HepG2 (cell line): ENCODE measurements around the gene LRP1-AS. TPM values are rescaled to one million over a fixed set of nuclear protein-coding genes. Genes with fewer than 3 reads are reported as not detected.
A peak's percentile ranks its signal among the peaks of the same experiment; 100 is the strongest.

Experiments
- ATAC-seq: fragments of 200-7000 bp; cut with Tn5 transposase; 3 replicates; pipeline ENCODE4 v1.9.1; 2020; ENCODE audit warnings: mild to moderate bottlenecking, moderate library complexity
- BruUV-seq: library from RNA; stranded (reverse); fragments of 400-500 nt; replicated peaks from 2 replicates; lab custom pipeline; 2021; lab: Mats Ljungman, UMichigan
- CTCF ChIA-PET: fragments of 300-600 bp; formaldehyde crosslinking; extraction: SDS; loops from one replicate; lab custom pipeline; 2021; ENCODE audit warnings: low total read pairs, inconsistent platforms, low intra/inter-chr PET ratio; lab: Yijun Ruan, JAX
- POLR2A ChIA-PET: fragments of 350-600 bp; sonication (Branson Sonifier 250); formaldehyde crosslinking; loops from one replicate; lab custom pipeline; 2020; ENCODE audit warnings: antibody characterized with exemption, inconsistent platforms; lab: Yijun Ruan, JAX
- DNase-seq: peaks from one replicate; pipeline ENCODE4 v3.0.0-alpha.2; 2015; ENCODE audit warnings: low spot score
- FAIRE-seq: peaks from 3 replicates; lab custom pipeline; 2011; peaks lifted over from hg19 to GRCh38; lab: Jason Lieb, UNC
- H2AFZ ChIP-seq: one replicate; pipeline ENCODE4 v1.6.1; 2011; ENCODE audit warnings: low read length, inconsistent platforms
- H3K27ac ChIP-seq: fragments of 300-600 bp; 3 replicates; pipeline ENCODE4 v1.8.0; 2011; ENCODE audit warnings: mixed run types, mild to moderate bottlenecking, mixed read lengths, low read length, inconsistent platforms; ENCODE audit not compliant: insufficient read depth; ENCODE audit errors: extremely low read length
- H3K27me3 ChIP-seq, 2 experiments: fragments of 200-600 bp in 1 of 2; 2 replicates in 1 of 2; 3 replicates in 1 of 2; pipeline versions ENCODE4 v1.6.0 to v1.8.0; 2011; ENCODE audit warnings: low read length in 2 of 2, mild to moderate bottlenecking in 2 of 2, moderate library complexity in 2 of 2, inconsistent platforms in 1 of 2; ENCODE audit not compliant: insufficient read depth in 2 of 2, control insufficient read depth in 1 of 2
- H3K36me3 ChIP-seq, 2 experiments: fragments of 200-600 bp in 1 of 2; replicated peaks in 1 of 2; 2 replicates in 1 of 2; 3 replicates in 1 of 2; pipeline versions ENCODE4 v1.5.1 to v1.8.0; 2011; ENCODE audit warnings: low read length in 2 of 2, inconsistent platforms in 1 of 2; ENCODE audit not compliant: insufficient read depth in 2 of 2, control insufficient read depth in 1 of 2
- H3K4me1 ChIP-seq: 2 replicates; pipeline ENCODE4 v1.5.1; 2012; ENCODE audit warnings: low read length, inconsistent platforms; ENCODE audit not compliant: insufficient read depth
- H3K4me2 ChIP-seq: 2 replicates; pipeline ENCODE4 v1.6.0; 2011; ENCODE audit warnings: low read depth, low read length, inconsistent platforms
- H3K4me3 ChIP-seq, 3 experiments: fragments of 200-600 bp in 1 of 3; sonication (generic), shearing (Covaris generic) in 1 of 3; replicated peaks in 1 of 3; 2 replicates each; pipeline ENCODE4 v1.5.1; 2011 to 2016; ENCODE audit warnings: low read length in 3 of 3, inconsistent platforms in 2 of 3, low read depth in 2 of 3, mild to moderate bottlenecking in 2 of 3, control low read depth in 1 of 3, mixed read lengths in 1 of 3; ENCODE audit not compliant: insufficient read depth in 1 of 3
- H3K79me2 ChIP-seq: one replicate; pipeline ENCODE4 v1.6.1; 2011; ENCODE audit warnings: low read length, inconsistent platforms; ENCODE audit not compliant: insufficient read depth
- H3K9ac ChIP-seq: 2 replicates; pipeline ENCODE4 v1.6.0; 2011; ENCODE audit warnings: mild to moderate bottlenecking, low read depth, low read length, inconsistent platforms; ENCODE audit not compliant: insufficient read depth
- H3K9me3 ChIP-seq: 2 replicates; pipeline ENCODE4 v1.5.1; 2012; ENCODE audit warnings: mild to moderate bottlenecking, low read length
- H4K20me1 ChIP-seq: 2 replicates; pipeline ENCODE4 v1.6.0; 2011; ENCODE audit warnings: inconsistent platforms, mild to moderate bottlenecking, low read length, moderate library complexity; ENCODE audit not compliant: insufficient read depth
- RFX5 ChIP-seq: IDR thresholded peaks from 2 replicates; pipeline ENCODE4 v1.6.1; 2011; ENCODE audit warnings: low read depth, low read length, improper control_type of control experiment
- ZNF251 ChIP-seq: sonication (generic); formaldehyde crosslinking; IDR thresholded peaks from 2 replicates; pipeline ENCODE4 v1.9.0; 2021; ENCODE audit warnings: mild to moderate bottlenecking, missing genetic modification reagents
- WGBS: methylation state at CpG from one replicate; pipeline ENCODE4 v1.1.6; 2017; ENCODE audit warnings: low lambda C conversion rate; 5-methylcytosine and 5-hydroxymethylcytosine counted together
- in situ Hi-C: cut with HindIII; loops from 2 replicates; pipeline ENCODE4 v1.10.0; 2017; ENCODE audit warnings: low pct_unique_long_range_greater_than_20kb; ENCODE audit not compliant: extremely low pct_ligation_motif_present
- intact Hi-C: fragments of 100-400 bp; cut with micrococcal nuclease; formaldehyde crosslinking; loops from one replicate; pipeline ENCODE4 v1.10.0; 2022; ENCODE audit not compliant: unreplicated experiment
- polyA plus RNA-seq, 8 experiments: library from polyadenylated mRNA; depleted of rRNA in 3 of 8; stranded (reverse) in 7 of 8; unstranded in 1 of 8; fragments of >200 nt; fragmentation: Illumina TruSeq in 4 of 8; extraction: Trizol in 4 of 8; gene quantifications; 2 replicates each; pipeline versions ENCODE4 v1.2.1 to v1.2.3, GENCODE V29; 2011 to 2016; ENCODE audit warnings: low read depth in 4 of 8, missing spikeins in 1 of 8, mixed read lengths in 1 of 8; ENCODE audit not compliant: insufficient read depth in 1 of 8
- total RNA-seq, 5 experiments: library from RNA; depleted of rRNA; stranded (reverse); fragments of >200 nt; fragmentation: Illumina TruSeq; extraction: Trizol; gene quantifications; 2 replicates each; pipeline ENCODE4 v1.2.3, GENCODE V29; 2016; ENCODE audit warnings: low read depth in 1 of 5
- TF ChIP-seq, protein P1 (sequence below): sonication (generic); formaldehyde crosslinking; IDR thresholded peaks from 2 replicates; pipeline ENCODE4 v1.4.0; 2020; ENCODE audit warnings: mild to moderate bottlenecking, missing genetic modification reagents

Gene LRP1-AS
- total and polyA plus RNA-seq, 2 of the 13 experiments (the other 11 are each of a cell fraction or from before 2014, with no cell fraction given): 0.20 TPM; not detected in 1

- no peak overlapping the region for H3K27ac ChIP-seq
- no TSS peak for BruUV-seq
- no peak overlapping the region for H3K9ac ChIP-seq
- H3K4me2 ChIP-seq: no peak overlapping the region
- H2AFZ ChIP-seq: no peak overlapping the region
- H3K4me3 ChIP-seq: no peak overlapping the region
- in situ Hi-C loops: no loop called here
- 0 out of 2 replicates have a peak, but pooled peaks cover 5% of the 10 kb centered on the region for H3K4me1 ChIP-seq
- ChIA-PET POLR2A (interaction anchor here (7.8 kb wide), 1 partner anchor 43 kb away, joined by 103 read pairs; the partner anchor contains the start of gene LRP1), CTCF (interaction anchor here (1.2 kb wide), 1 partner anchor 44 kb away, joined by 3 read pairs; no protein-coding TSS in a partner anchor)
- FAIRE-seq: no peak
- no peaks in the 10 kb centered on the region for H3K9me3 ChIP-seq
- 100% methylated on average over 1 of the region's 1 CpG for WGBS
- no peaks in the 10 kb centered on the region for H3K27me3 ChIP-seq
- H4K20me1 ChIP-seq: no peaks in the 10 kb centered on the region
- ATAC-seq: no peak
- peaks cover 42 to 88% of the 10 kb centered on the region in 2 experiments for H3K36me3 ChIP-seq
- no peaks in the 10 kb centered on the region for H3K79me2 ChIP-seq
- TF ChIP-seq RFX5 (peak; percentile 35; the same call in 1 of the 2 replicates), ZNF251 (CRISPR knock-in tag) (no peak)
- TF ChIP-seq, protein P1, sequence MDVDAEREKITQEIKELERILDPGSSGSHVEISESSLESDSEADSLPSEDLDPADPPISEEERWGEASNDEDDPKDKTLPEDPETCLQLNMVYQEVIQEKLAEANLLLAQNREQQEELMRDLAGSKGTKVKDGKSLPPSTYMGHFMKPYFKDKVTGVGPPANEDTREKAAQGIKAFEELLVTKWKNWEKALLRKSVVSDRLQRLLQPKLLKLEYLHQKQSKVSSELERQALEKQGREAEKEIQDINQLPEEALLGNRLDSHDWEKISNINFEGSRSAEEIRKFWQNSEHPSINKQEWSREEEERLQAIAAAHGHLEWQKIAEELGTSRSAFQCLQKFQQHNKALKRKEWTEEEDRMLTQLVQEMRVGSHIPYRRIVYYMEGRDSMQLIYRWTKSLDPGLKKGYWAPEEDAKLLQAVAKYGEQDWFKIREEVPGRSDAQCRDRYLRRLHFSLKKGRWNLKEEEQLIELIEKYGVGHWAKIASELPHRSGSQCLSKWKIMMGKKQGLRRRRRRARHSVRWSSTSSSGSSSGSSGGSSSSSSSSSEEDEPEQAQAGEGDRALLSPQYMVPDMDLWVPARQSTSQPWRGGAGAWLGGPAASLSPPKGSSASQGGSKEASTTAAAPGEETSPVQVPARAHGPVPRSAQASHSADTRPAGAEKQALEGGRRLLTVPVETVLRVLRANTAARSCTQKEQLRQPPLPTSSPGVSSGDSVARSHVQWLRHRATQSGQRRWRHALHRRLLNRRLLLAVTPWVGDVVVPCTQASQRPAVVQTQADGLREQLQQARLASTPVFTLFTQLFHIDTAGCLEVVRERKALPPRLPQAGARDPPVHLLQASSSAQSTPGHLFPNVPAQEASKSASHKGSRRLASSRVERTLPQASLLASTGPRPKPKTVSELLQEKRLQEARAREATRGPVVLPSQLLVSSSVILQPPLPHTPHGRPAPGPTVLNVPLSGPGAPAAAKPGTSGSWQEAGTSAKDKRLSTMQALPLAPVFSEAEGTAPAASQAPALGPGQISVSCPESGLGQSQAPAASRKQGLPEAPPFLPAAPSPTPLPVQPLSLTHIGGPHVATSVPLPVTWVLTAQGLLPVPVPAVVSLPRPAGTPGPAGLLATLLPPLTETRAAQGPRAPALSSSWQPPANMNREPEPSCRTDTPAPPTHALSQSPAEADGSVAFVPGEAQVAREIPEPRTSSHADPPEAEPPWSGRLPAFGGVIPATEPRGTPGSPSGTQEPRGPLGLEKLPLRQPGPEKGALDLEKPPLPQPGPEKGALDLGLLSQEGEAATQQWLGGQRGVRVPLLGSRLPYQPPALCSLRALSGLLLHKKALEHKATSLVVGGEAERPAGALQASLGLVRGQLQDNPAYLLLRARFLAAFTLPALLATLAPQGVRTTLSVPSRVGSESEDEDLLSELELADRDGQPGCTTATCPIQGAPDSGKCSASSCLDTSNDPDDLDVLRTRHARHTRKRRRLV (CRISPR knock-in tag): no peak
- intact Hi-C loops: no loop called here
- no peak for DNase-seq
Observed at GRCh38 chr12:57170408-57170807, 23.0 kb upstream of the LRP1-AS start.
